Fibroblast of peridontal ligament (primary cell): Measurements from ENCODE around the gene CLN6.
A peak's percentile ranks its signal among the peaks of the same experiment; 100 is the strongest.
"Not testable (repeated sequence)": the region's sequence is repeated elsewhere in the genome, so short reads cannot be mapped to it uniquely, and the experiment has no call there.

Experiments
- DNase-seq: peaks from one replicate; pipeline ENCODE4 v3.0.0-alpha.2; 2010; ENCODE audit errors: extremely low read depth

Gene CLN6

DNA sequence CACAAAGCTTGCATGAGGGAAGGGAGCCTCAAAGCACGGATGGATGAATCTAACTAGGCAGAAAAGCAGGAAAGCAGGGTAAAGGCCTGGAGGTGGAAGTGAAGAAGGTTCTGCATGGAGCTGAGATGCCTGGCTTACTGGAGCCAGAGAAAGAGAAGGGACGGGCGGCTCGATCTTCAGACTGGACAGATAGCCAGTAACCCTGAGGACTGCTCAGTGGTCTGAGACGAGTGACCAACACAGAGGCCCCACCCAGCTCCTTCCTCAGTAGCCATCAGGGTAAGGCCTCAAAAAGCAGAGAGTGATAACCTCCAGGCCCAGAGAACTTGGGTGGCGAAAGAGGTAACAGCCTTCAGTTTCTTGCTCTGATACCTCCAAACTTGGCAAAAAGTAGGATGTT, 6.4 kb downstream of the CLN6 start:
- DNase-seq = no peak

DNA sequence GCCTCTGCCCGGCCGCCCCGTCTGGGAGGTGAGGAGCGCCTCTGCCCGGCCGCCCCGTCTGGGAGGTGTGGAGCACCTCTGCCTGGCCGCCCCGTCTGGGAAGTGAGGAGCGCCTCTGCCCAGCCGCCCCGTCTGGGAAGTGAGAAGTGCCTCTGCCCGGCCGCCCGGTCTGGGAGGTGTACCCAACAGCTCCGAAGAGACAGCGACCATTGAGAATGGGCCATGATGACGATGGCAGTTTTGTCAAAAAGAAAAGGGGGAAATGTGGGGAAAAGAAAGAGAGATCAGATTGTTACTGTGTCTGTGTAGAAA, 7.1 kb downstream of the CLN6 start:
- not testable (repeated sequence) for DNase-seq

DNA sequence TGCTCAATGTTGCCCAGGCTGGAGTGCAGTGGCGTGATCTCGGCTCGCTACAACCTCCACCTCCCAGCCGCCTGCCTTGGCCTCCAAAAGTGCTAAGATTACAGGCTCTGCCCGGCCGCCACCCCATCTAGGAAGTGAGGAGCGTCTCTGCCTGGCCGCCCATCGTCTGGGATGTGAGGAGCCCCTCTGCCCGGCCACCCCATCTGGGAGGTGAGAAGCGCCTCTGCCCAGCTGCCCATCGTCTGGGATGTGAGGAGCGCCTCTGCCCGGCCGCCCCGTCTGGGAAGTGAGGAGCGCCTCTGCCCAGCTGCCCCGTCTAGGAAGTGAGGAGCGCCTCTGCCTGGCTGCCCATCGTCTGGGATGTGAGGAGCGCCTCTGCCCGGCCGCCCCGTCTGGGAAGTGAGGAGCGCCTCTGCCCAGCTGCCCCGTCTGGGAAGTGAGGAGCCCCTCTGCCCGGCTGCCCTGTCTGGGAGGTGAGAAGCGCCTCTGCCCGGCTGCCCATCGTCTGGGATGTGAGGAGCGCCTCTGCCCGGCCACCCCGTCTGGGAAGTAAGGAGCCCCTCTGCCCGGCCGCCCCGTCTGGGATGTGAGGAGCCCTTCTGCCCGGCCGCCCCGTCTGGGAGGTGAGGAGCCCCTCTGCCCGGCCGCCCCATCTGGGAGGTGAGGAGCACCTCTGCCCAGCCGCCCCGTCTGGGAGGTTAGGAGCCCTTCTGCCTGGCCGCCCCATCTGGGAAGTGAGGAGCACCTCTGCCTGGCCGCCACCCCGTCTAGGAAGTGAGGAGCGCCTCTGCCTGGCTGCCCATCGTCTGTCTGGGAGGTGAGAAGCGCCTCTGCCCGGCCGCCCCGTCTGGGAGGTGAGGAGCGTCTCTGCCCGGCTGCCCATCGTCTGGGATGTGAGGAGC, 7.7 kb downstream of the CLN6 start:
- DNase-seq = not testable (repeated sequence)

DNA sequence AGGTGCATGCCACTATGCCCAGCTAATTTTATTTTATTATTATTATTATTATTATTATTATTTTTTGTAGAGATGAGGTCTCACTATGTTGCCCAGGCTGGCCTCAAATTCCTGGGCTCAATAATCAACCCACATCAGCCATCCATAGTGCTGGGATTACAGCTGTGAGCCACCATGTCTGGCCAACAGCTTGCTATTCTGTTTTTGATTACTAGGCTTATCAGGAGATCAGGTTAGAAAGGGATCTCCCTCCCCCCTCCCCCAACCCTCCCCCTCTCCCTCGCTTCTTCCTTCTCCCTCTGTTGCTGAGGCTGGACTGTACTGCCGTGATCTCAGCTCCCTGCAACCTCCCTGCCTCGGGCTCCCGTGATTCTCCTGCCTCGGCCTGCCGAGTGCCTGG, 8.6 kb downstream of the CLN6 start:
- DNase-seq = no peak

DNA sequence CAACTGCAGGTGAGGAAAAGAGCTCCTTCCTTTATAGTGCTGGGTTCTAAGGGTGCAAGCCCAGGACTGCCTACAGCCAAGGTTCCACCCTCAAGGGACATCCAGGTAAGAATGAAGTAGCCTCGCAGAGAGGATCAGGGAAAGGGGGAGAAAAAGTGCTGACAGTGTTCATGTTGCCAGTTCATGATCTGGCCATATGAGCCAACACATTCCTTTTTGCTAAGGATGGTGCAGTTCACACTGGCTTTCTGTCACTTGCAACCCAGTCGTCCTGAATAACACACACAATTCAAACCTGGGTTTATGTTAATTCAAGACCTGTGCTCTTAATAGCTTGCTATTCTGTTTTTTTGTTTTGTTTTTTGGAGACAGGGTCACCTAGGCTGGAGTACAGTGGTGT, 9.0 kb downstream of the CLN6 start:
- no peak for DNase-seq

DNA sequence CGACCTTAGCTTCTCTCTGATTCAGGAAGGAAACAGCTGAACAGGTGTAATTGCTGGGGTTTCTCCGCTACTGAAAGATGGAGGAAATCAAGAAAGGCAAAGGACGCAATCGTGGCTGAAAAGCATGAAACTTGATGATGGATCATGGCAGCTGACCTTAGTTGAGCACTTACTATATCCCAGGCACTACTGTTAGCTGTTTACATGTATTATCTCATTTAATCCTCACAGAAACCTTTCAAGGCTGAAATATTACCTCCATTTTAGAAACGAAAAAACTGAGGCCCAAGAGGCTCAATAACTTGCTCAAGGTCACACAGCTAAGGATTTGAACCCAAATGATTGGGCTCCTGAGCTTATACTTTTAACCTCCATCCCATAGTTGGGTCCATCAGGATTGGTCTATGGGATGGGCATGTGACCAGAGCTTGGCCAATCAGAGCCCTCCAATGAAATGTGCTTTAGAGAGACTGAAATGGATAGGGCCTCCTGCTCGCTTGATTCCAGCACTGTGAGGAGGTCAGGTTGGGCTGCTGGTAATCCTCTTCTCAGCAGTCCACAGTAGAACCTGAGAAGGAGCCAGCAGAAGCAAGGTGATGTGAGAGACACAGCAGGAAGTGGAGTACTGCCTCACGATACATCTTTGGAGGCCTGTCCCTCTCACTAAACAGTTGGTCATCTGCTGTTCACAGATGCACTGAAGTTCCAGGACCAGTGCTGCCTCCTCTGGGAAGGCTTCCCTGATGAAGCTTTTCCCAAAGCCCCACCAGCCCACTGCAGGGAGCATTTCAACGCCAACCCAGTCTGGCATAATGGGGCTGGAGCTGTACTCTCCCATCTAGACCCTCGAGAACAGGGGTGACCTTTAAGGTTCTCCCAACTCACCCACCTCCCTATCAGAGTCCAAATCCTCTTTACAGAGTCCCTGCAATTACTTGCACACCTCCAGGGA, 10.4 kb downstream of the CLN6 start:
- no peak for DNase-seq

DNA sequence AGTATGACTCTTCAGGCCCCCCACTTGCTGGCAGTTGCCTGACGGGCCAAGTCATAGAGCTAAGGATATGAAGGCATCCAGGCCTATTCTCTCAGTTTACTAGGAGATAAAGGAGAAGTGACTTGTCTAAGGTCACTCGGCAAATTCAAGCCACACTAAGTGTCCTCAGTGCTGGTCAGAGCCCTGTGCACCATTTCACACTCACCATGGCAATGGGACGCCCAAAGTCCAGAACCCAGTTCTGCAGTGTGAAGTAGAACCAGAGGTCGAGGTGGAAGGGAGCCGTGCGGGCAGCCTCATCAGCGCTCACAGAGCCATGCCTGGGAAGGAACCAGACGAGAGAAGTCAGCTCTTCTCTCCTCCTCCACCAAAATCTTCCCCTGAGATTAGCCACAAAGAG, 11.2 kb downstream of the CLN6 start:
- DNase-seq = no peak

DNA sequence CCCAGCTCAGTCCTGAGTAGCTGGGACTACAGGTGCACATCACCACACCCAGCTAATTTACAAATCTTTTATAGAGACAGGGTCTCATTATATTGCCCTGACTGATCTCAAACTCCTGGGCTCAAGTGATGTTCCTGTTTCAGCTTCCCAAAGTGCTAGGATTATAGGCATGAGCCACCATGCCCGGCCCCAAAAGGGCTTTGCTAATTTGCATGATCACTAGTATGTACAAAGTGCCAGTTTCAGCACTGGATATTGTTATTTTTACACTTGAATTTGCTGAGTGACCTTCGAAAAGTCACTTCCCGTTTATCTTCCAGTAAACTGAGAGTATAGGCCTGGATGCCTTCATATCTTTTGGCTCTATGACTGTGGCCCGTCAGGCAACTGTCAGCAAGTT, 12.2 kb downstream of the CLN6 start:
- no peak for DNase-seq

DNA sequence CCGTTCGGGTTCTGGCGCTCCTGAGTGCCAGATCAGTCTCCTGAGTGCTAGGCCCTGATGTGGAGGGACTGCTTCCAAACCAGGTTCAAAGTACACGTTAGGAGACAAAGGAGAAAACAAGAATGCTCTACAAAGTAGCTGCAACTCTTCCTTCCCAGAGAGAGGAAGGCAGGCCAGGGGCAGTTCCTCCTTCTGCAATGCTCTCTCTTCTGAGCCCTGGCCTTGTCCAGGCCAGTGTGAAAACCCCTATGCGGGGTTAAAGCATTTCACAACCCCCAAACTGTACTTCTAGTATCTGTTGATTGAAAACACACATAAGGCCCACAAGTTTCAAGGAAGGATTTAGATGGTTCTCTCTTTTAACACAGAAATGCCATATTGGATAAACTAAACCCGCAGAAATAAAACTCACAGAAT, 14.7 kb downstream of the CLN6 start:
- no peak for DNase-seq

DNA sequence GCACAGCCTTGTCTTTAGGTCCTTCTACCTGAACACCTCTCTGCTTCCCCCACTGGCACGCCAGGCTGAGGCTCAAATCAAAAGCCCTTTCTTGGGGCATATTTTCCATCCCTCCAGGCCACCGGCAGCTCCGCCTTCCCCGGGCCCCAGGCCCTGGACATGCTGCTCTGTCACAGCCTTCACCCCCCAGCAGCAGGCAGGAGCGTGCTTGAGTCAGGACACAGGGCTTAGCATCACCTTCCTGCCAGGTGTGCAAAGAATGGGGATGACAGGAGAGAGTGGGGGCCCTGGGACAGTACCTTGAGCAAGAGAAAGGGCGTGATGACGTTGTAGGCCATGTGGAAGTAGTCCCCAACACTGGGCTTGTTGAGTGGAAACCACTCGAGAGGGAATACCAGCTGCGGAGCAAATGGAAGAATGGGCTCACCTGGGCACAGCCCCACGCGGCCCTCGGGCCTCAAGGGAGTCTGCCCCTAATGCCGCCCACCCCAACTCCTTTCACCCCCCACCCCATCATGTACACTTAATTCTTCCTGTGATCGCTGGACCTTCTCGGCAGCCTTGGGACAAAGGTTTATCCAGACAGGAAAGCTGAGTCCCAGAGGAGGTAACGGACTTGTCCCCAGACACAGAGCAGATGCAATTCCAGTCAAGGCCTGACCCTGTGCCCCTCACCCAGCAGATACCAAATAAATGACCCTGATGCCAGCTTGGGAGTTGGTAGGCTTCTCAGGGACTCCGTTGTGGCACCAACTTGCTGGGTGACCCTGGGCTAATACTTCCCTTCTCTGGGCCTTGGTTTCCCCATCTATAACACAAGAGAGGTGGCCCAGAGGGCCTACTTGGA, 15.3 kb downstream of the CLN6 start:
- DNase-seq = no peak

DNA sequence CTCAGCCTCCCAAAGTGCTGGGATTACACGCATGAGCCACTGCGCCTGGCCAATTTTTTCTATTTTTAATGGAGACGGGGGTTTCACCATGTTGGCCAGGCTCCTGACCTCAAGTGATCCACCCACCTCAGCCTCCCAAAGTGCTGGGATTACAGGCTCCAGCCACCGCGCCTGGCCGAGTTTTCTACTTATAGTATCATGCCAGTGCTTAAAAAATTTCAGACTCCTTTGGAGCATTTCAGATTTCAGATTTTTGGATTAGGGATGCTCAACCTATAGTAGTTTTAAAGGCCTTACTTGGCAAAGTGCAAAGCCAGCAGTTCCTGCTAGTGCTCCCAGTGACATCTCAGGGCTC, 16.1 kb downstream of the CLN6 start:
- DNase-seq = not testable (repeated sequence)

DNA sequence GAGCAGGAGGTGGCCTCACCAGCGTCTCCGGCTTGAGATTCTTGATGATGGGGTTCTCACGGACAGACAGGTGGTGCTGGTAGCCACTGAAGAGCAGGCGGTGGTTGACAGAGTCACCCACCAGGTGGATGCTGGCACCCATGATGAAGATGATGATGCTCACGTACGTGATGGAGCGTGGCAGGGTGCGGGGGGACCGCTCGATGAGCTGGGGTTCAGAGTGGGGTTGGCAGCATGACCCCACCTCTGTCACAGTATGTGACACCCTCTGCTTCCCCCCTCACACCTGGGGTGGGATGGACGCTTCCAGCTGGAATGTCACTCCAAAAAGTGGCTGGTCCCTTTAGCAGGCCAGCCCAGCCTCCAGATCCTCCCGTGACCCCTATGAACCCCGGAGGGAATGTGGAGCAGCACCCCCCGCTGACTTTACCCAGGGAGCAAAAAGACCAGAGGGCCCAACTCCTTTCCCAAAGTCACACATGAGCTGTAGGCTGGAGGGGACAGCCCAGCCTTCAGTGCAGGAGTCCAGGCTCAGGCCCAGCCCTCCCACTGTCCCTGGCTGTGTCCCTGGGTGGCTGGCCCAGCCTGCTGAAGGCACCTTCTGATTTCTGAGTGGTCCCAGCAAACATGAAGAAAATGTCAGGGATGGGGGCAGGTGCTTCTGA, 17.7 kb downstream of the CLN6 start:
- no peak for DNase-seq

DNA sequence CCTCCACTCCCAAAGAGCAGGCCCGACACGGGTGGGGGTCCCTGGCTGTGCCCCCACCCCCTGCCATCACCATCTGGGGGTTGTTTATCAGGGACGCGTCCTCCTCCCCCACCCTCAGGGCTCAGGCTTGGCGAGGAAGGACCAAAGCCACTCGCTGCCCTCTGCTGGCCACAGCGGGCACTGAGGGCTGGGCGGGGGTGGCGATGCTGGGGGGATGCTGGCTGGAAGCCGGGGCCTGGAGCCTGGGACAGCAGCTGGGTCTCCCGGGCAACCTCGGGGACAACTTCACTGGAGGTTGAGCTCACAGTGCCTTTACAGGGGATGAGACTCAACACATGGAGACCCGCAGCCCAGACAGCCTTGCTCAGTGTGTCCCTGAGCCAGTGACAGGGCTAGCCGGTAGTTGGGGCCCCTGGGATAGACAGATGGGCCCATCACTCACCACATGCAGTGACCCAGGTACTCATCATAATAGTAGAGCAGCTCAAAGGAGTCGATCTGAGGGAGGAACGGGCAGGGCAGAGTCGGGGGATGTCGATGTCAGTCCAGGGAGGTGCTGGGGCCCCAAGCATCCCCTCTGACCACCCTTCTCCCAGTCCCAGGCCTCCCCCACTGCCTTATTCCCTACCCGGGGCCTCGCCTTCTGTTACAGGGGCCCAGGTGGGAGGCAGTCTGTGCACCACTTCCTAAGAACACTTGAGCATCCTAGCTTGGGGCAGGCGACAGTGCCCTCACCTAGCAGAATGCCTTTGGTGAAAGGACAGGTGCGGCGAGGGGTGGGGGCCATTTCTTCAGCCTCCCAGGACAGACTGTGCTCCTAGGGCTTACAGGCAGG, 18.5 kb downstream of the CLN6 start:
- DNase-seq = peak; percentile 42

DNA sequence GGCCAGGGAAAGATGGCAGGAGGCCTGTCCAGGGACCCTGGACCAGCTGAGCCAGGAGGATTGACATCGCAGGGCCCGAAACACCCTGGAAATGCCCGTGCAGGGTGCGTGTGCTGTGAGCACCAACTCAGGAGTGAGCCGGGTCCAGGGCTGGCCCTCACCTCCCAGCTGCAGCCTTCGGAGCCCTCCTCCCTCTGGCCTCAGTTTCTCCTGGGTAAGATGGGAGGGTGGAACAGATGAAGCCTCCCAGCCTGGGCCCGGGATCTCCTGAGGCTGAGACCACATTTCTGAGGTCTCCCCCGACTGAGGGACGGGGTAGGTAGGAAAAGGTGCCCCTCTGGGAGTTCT, 19.1 kb downstream of the CLN6 start:
- DNase-seq = no peak

DNA sequence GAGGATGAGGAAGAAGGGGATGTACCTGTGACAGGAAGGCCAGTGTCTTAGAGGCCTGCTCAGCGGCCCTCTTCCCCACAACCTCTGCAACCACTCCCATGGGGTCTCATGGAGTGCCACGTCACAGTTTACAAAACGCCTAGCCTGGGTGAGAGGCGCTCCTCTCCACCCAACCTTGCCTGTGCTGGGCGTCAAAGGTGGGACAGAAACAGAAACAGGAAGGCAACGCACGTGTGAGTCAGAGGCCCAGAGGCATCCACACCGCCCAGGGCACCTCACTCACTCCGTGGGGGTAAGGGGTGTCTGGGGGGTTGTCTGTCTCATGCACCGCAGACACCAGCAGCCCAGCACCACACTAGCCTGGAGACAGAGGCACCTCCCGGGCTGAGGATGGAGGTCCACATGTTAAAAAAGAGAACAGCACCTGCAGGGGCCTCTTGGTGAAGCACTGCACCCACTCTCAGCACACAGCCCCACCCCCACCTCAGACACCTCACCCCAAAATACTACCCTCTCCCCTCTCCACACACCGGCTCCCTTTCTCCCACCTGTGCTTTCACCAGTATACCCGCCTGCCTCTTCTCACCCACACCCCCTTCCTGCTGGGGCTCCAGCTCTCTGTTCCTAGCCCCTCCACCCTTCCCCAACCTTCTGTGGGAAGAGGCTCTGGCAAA, 19.7 kb downstream of the CLN6 start:
- no peak for DNase-seq

DNA sequence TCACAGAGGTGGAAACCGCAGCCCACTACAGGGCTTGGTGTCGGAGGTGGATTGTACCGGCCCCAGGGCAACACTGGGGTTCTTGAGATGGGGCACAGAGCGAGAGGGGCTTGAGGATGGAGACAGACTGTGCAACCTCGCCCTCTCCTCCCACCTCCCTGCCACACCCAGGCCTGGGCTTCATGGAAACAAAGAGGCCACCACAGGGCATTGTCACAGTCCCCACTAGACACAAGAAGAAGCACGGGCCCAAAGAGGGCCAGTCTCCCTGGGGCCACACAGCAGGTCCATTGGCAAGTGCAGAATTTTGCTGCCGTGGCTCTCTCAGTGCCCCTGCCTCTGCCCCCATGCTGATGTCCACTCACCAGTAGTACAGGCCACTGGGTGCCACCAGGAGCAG, 20.3 kb downstream of the CLN6 start:
- DNase-seq = no peak

DNA sequence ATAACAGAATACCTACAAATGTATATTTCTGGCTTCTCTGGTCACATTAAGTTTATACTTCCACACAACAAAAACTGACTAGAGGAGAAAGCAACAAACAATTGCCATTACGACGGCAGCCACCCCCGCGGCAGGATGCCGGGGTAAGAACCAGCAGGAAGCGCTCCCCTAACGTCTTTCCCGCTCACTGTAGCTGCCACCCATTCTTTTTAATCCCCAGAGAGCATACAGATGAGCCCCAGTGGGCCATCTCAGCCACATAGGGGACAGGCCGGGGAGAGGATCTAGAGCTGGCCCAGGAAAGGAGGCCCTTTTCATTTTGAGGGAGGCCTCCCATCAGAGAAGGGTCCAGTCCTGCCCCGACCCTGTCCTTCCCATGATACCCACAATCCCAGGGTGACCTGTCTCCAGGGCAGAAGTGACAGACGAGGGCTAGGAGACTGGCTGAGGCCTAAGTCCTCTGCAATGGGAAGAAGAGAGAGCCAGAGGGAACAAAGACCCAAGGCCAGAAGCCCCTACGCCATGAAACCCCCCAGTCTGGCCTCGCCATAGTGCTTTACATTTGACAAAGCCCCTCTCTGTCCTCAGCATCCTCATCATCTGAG, 20.8 kb downstream of the CLN6 start:
- no peak for DNase-seq

DNA sequence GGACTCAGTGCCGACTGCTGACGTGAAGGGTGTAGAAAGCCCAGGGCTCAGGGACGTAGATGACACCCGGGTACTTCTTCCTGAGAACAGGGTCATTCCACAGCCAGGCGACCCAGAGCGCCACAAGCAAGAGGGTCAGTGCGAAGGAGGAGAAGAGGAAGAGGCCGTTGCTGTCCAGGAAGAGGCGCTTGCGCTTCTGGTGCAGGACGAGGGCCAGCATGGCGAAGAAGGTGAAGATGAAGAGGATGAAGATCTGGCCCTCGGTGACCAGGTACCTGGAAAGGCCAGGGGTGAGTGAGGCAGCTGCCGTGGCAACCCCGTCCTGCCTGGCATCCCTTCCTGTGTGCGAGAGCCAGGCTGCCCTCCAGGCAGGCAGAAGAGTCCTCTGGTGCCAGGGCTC, 21.4 kb downstream of the CLN6 start:
- DNase-seq = no peak

DNA sequence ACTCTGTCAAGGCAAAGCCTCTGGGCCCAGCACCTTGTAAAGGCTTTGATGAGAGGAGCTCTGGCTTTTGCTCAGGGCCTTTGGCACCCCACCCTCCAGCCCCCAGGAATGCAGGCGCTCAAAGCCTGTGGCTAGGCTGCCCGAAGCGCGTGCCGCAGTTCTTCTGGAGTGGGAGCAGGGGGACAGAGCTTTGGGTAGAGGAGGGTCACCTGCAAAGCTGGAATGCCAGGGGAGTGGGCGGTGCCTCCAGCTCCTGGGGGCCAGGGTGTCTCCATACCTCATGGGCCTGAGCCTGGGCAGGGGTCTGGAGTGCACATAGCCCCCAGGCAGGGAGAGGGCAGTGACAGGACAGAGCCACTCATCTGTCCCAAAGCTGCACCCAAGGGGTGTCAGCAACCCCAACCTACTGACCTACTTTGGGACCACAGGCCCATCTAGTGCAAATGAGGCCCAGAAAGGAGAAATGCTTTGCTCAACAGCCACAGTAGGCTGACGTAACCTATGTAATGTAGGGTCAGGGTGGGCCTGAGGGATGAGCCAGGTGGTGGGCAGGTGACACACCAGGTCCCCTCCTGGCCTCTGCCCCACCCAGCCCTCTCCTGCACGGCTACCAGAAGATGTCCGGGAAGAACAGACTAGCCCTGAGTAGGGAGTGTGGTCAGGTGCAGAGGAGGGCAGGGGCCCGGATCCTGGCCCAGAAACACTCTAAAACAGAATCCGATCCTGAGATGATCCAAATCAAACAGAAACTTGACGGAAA, 22.2 kb downstream of the CLN6 start:
- DNase-seq = no peak
